ENCODE data around the gene CCDC183. TPM values are rescaled to one million over a fixed set of nuclear protein-coding genes. Genes with fewer than 3 reads are reported as not detected.
"Not testable (repeated sequence)": the region's sequence is repeated elsewhere in the genome, so short reads cannot be mapped to it uniquely, and the experiment has no call there.

CCDC183 gene
- total and polyA plus RNA-seq, 2 of the 4 experiments (the other 2 are of a cell fraction), result under 0.01 to 0.29 TPM

DNA sequence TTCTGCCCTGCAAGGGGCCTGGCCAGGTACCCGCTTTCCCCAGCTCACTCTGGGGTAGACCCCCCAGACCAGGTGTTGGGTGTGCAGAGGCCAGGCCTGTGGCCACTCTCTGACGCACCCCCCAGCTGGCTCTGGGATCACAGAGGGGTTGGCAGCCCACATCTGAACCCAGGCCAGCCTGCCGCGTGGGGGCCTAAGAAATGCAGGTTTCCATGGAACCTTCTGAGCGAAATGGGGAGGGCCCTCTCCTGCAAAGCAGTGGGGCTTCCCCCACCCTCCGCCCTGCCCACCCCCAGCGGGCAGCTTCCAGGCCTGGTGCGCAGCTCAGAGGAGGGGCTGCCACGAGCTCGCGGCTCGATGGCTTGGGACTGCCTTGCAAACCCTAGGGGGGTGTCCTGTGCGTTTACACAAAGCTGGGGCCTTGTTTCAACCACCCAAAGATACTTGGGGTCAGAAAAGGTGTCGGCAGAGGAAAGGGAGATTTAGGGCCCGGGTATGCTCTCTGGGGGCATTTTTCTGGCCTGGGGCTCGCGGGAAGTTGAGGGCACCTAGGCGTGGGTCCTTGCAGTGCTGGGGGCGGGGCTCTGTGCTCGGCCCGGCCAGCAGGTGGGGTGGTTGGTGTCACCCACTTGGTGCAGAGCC, 47.1 kb downstream of the CCDC183 start:
- peaks cover 22% of the 10 kb centered on the region for H3K27me3 ChIP-seq (ENCODE audit: control insufficient read depth, insufficient read depth, low read length)
- H2AFZ ChIP-seq (replicated peaks; ENCODE audit: low read length, poor library complexity); POLR2A ChIA-PET (ENCODE audit: unreplicated experiment); H3K14ac ChIP-seq (replicated peaks; ENCODE audit: low read depth, low read length); H3K9ac ChIP-seq (ENCODE audit: low read depth, low read length); in situ Hi-C loops (cut with MboI; ENCODE audit: low sequenced_read_pairs); H2AK5ac ChIP-seq (ENCODE audit: low read depth, low read length); H2AK9ac ChIP-seq (replicated peaks; ENCODE audit: low read depth, low read length, poor library complexity); H2BK20ac ChIP-seq (ENCODE audit: low read depth, low read length); H3K18ac ChIP-seq (ENCODE audit: low read depth, low read length); H3K9me1 ChIP-seq (ENCODE audit: insufficient read depth, low read length); H3K4me2 ChIP-seq (ENCODE audit: low read depth, low read length); H3K23ac ChIP-seq (ENCODE audit: low read depth, low read length); H3K4ac ChIP-seq (ENCODE audit: low read depth, low read length); H2BK120ac ChIP-seq (ENCODE audit: low read depth, low read length); H2BK5ac ChIP-seq (ENCODE audit: low read depth, low read length, poor library complexity, severe bottlenecking); dilution Hi-C loops (cut with HindIII; ENCODE audit: low sequenced_read_pairs, unreplicated experiment); DNase-seq; H4K91ac ChIP-seq (ENCODE audit: insufficient read depth, low read depth, low read length); H3K56ac ChIP-seq (ENCODE audit: extremely low read depth, insufficient read depth, low read length); H4K8ac ChIP-seq (ENCODE audit: low read depth in 2 of 2, low read length in 2 of 2); H3K27ac ChIP-seq (ENCODE audit: insufficient read depth, low read length); H2BK15ac ChIP-seq (ENCODE audit: low read depth, low read length); H4K5ac ChIP-seq (ENCODE audit: low read depth, low read length); BruUV-seq (replicated peaks); H3K9me3 ChIP-seq (ENCODE audit: control insufficient read depth, insufficient read depth, low read length); ATAC-seq (ENCODE audit: low read depth); H3K4me3 ChIP-seq (ENCODE audit: insufficient read depth, low read depth, low read length): not testable (repeated sequence)
- H3K79me1 ChIP-seq (ENCODE audit: low read depth in 1 of 2, low read length in 2 of 2), result peaks cover 0 to 11% of the 10 kb centered on the region in 2 experiments; a peak in 1 of 4 replicates
- H4K20me1 ChIP-seq (ENCODE audit: insufficient read depth, low read length), result peaks cover 25% of the 10 kb centered on the region
- H3K4me1 ChIP-seq (ENCODE audit: control insufficient read depth, insufficient read depth, low read length), result peaks cover 11% of the 10 kb centered on the region
- peaks cover 11% of the 10 kb centered on the region for H3K36me3 ChIP-seq (ENCODE audit: control insufficient read depth, insufficient read depth, low read length)
- intact Hi-C loops (cut with micrococcal nuclease), result loop anchor here (1.0 kb wide), 1 partner anchor 192 kb away; no protein-coding TSS in a partner anchor
- CTCF ChIA-PET, result interaction anchor here (1.0 to 1.5 kb wide), 3 partner anchors 16 to 191 kb away, joined by 3 to 5 read pairs (median 4); no protein-coding TSS in a partner anchor
- WGBS, 2 experiments (ENCODE audit: extremely low coverage in 2 of 2, insufficient read length in 1 of 2), result 60% methylated on average over 1 of the region's 21 CpGs; no CpG with 5 or more reads in 1 of the 2 experiments
